Adrenal gland (tissue), 19 donors: ENCODE measurements around the gene ZFYVE21. TPM values are rescaled to one million over a fixed set of nuclear protein-coding genes. Genes with fewer than 3 reads are reported as not detected.
A peak's percentile ranks its signal among the peaks of the same experiment; 100 is the strongest.

Source experiments
- DNase-seq, 7 donors: peaks; one replicate each; pipeline ENCODE4 v3.0.0-alpha.2; 2019 to 2020
- H3K27ac ChIP-seq, 5 donors: fragments of 200-600 bp; sonication (generic) in 4 of 5; 1 replicate in 3 of 5; 2 replicates in 2 of 5; pipeline versions ENCODE4 v1.5.1 to v1.8.0; 2016 to 2020; ENCODE audit warnings: mild to moderate bottlenecking in 1 of 5
- H3K27me3 ChIP-seq: fragments of 200-600 bp; 2 replicates; pipeline ENCODE4 v1.8.0; 2021
- H3K36me3 ChIP-seq, 2 donors: fragments of 200-600 bp; replicated peaks in 1 of 2; 1 replicate in 1 of 2; 2 replicates in 1 of 2; pipeline versions ENCODE4 v1.5.1 to v1.8.0; 2018 to 2022
- H3K4me1 ChIP-seq, 2 donors: fragments of 200-600 bp; replicated peaks in 1 of 2; 1 replicate in 1 of 2; 2 replicates in 1 of 2; pipeline versions ENCODE4 v1.5.1 to v1.8.0; 2018 to 2021
- H3K4me3 ChIP-seq, 4 donors: fragments of 200-600 bp; sonication (generic) in 3 of 4; one replicate each; pipeline ENCODE4 v1.5.1; 2016 to 2018
- H3K9me3 ChIP-seq, 3 donors: fragments of 200-600 bp; sonication (generic) in 1 of 3; replicated peaks in 1 of 3; 1 replicate in 2 of 3; 2 replicates in 1 of 3; pipeline versions ENCODE4 v1.5.1 to v1.8.0; 2016 to 2021
- POLR2A ChIP-seq, 2 donors: fragments of 450-650 bp; IDR thresholded peaks; one replicate each; pipeline ENCODE4 v1.6.1; 2017; ENCODE audit warnings: antibody characterized with exemption in 2 of 2, mild to moderate bottlenecking in 2 of 2, moderate library complexity in 1 of 2
- WGBS, 4 donors: extraction: QIAGEN DNeasy Blood & Tissue Kit in 2 of 4; methylation state at CpG; one replicate each; pipeline versions ENCODE4 v1.1.5 to v1.1.7; 2013 to 2017; 5-methylcytosine and 5-hydroxymethylcytosine counted together
- intact Hi-C, 2 donors: fragments of 100-400 bp; cut with DNase I; formaldehyde crosslinking; loops; one replicate each; pipeline versions ENCODE4 v1.14.1 to v1.15.0; 2022 to 2023
- long read RNA-seq, 10 donors: library from polyadenylated mRNA in 3 of 10; unstranded in 2 of 10; stranded (forward) in 1 of 10; transcript quantifications; one replicate each; pipeline ENCODE4 v2.0.0 and lab custom pipeline, GENCODE V29; 2021 to 2026
- polyA plus RNA-seq, 3 donors: library from polyadenylated mRNA; stranded (reverse); fragments of 200-250 nt in 2 of 3; fragments of 350-450 nt in 1 of 3; fragmentation: Illumina TruSeq in 1 of 3; extraction: RNeasy Lipid Tissue Mini Kit (QIAGEN cat#74804) in 1 of 3; gene quantifications; one replicate each; pipeline ENCODE4 v1.2.3, GENCODE V29; 2013 to 2014
- total RNA-seq, 9 donors: library from RNA; depleted of rRNA in 4 of 9; stranded (reverse); fragments of >200 nt in 4 of 9; fragments of 120-200 nt in 1 of 9; fragmentation: NEBNext Ultra II Directional in 1 of 9; extraction: Animal tissue kit (Norgen Biotek cat#: 25700) in 1 of 9; gene quantifications; one replicate each; pipeline versions ENCODE4 v1.1.0 to v1.2.4, GENCODE V29; 2013 to 2023
- TF ChIP-seq, protein P1 (sequence below), 6 experiments: fragments of 450-650 bp in 4 of 6; fragments of 200-600 bp in 2 of 6; sonication (generic) in 1 of 6; IDR thresholded peaks; 1 replicate in 5 of 6; 2 replicates in 1 of 6; pipeline versions ENCODE4 v1.5.1 to v1.8.0; 2016 to 2021; ENCODE audit warnings: antibody characterized with exemption in 6 of 6, mild to moderate bottlenecking in 2 of 6, moderate library complexity in 1 of 6
- donor health status: healthy with polysubstance abuse.
- donor health status: Bipolar disorder and iron deficiency.
- donor health status: DM: yes; HTN: yes; CAD: no.
- donor health status: DM: no; HTN: no; CAD: no.
- donor health status: DM: no; HTN: no; CAD: no.
- donor health status: DM: yes; HTN: yes; CAD: no.

ZFYVE21 gene
- total RNA-seq (10 to 100 TPM; 20.9 to 71.4 (median 49.8) TPM), polyA plus RNA-seq (10 to 100 TPM; 21.9 to 41.4 (median 39.1) TPM)
- long read RNA-seq, donor 1, partial matches to known transcripts = 5 of 15 reads
- long read RNA-seq, donor 1, other reads (novel, unspliced or antisense) = 0 of 15 reads
- long read RNA-seq, donor 2, transcript ZFYVE21-202 (7 exons, 1,383 nt) = major isoform, 10 of 10 reads
- long read RNA-seq, donor 2, partial matches to known transcripts = 0 of 10 reads
- long read RNA-seq, donor 2, other reads (novel, unspliced or antisense) = 0 of 10 reads
- long read RNA-seq, donor 3, transcript ZFYVE21-202 (7 exons, 1,383 nt) = major isoform, 7 of 15 reads
- long read RNA-seq, donor 3, partial matches to known transcripts = 0 of 15 reads
- long read RNA-seq, donor 3, other reads (novel, unspliced or antisense) = 0 of 15 reads
- long read RNA-seq, donor 4, transcript ZFYVE21-202 (7 exons, 1,383 nt) = major isoform, 42 of 46 reads
- long read RNA-seq, donor 4, partial matches to known transcripts = 0 of 46 reads
- long read RNA-seq, donor 4, other reads (novel, unspliced or antisense) = 0 of 46 reads
- long read RNA-seq, donor 5, transcript ZFYVE21-201 (8 exons, 1,521 nt) = minor isoform, 6 of 85 reads
- long read RNA-seq, donor 5, transcript ZFYVE21-202 (7 exons, 1,383 nt) = major isoform, 74 of 85 reads
- long read RNA-seq, donor 5, partial matches to known transcripts = 1 of 85 reads
- long read RNA-seq, donor 5, other reads (novel, unspliced or antisense) = 3 of 85 reads
- long read RNA-seq, donor 6, transcript ZFYVE21-202 (7 exons, 1,383 nt) = major isoform, 35 of 38 reads
- long read RNA-seq, donor 6, partial matches to known transcripts = 0 of 38 reads
- long read RNA-seq, donor 6, other reads (novel, unspliced or antisense) = 1 of 38 reads
- long read RNA-seq, donor 7, transcript ZFYVE21-202 (7 exons, 1,383 nt) = major isoform, 6 of 10 reads
- long read RNA-seq, donor 7, partial matches to known transcripts = 0 of 10 reads
- long read RNA-seq, donor 7, other reads (novel, unspliced or antisense) = 0 of 10 reads
- long read RNA-seq, donor 8, transcript ZFYVE21-202 (7 exons, 1,383 nt) = major isoform, 10 of 16 reads
- long read RNA-seq, donor 8, partial matches to known transcripts = 0 of 16 reads
- long read RNA-seq, donor 8, other reads (novel, unspliced or antisense) = 0 of 16 reads
- long read RNA-seq, donor 9, transcript ZFYVE21-202 (7 exons, 1,383 nt) = major isoform, 9 of 18 reads
- long read RNA-seq, donor 9, partial matches to known transcripts = 9 of 18 reads
- long read RNA-seq, donor 9, other reads (novel, unspliced or antisense) = 0 of 18 reads
- long read RNA-seq, donor 10, transcript ZFYVE21-202 (7 exons, 1,383 nt) = major isoform, 12 of 13 reads
- long read RNA-seq, donor 10, partial matches to known transcripts = 0 of 13 reads
- long read RNA-seq, donor 10, other reads (novel, unspliced or antisense) = 0 of 13 reads

- Histone ChIP-seq H3K9me3 (no peaks in the 10 kb centered on the region), H3K27ac (peak within 1 kb of the TSS in 3 of 5 donors; percentile 72 to 93 (median 73)), H3K4me1 (peaks cover 5 to 18% of the 10 kb centered on the region in 2 donors), H3K36me3 (no peaks in the 10 kb centered on the region), H3K4me3 (peak within 1 kb of the TSS; percentile 25 to 99 (median 63)), H3K27me3 (no peaks in the 10 kb centered on the region)
- peak; percentile 99 to 100 (median 100) for DNase-seq
- intact Hi-C loops = no loop called here
- 0 to 1% (median 1%) methylated on average over 18 to 121 of the region's 121 CpGs for WGBS, 4 donors
- TF ChIP-seq, protein P1, sequence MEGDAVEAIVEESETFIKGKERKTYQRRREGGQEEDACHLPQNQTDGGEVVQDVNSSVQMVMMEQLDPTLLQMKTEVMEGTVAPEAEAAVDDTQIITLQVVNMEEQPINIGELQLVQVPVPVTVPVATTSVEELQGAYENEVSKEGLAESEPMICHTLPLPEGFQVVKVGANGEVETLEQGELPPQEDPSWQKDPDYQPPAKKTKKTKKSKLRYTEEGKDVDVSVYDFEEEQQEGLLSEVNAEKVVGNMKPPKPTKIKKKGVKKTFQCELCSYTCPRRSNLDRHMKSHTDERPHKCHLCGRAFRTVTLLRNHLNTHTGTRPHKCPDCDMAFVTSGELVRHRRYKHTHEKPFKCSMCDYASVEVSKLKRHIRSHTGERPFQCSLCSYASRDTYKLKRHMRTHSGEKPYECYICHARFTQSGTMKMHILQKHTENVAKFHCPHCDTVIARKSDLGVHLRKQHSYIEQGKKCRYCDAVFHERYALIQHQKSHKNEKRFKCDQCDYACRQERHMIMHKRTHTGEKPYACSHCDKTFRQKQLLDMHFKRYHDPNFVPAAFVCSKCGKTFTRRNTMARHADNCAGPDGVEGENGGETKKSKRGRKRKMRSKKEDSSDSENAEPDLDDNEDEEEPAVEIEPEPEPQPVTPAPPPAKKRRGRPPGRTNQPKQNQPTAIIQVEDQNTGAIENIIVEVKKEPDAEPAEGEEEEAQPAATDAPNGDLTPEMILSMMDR (IDR thresholded peaks at IDR 0.05) = no peak
- peak; percentile 61 to 75 for TF ChIP-seq POLR2A (IDR thresholded peaks at IDR 0.05)
Observed at GRCh38 chr14:103715052-103716000, at the start of gene ZFYVE21, which contains the start of gene XRCC3. TSS of gene ZFYVE21 (plus strand) at chr14:103715810. CDS start at chr14:103715842, 32 bp downstream. TSS of gene XRCC3 (minus strand) at chr14:103715451. CDS start at chr14:103711087, 4,364 bp downstream.

DNA sequence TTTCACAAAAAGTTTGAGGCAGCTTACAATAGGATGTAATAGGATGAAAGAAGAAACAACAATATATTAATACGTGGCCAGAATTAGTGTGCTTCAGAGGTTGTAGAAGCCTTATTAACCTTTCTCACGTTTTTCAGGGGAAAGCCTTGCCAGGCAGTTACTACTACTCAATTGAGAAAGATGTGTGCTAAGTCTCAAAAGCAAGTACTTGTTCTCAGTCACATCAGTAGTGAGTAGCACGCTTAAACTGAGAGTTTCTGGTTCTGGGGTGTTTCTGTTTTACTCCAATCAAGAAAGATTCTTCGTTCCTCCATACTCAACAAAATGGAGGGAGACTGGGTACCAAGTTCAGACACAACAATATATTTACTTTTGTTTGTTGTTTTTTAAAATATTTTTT, 47.9 kb upstream of the ZFYVE21 start:
- Histone ChIP-seq H3K27me3 (no peaks in the 10 kb centered on the region), H3K27ac (no peak overlapping the region), H3K9me3 (no peaks in the 10 kb centered on the region), H3K4me3 (no peak overlapping the region), H3K36me3 (peaks cover 0 to 74% of the 10 kb centered on the region in 2 donors), H3K4me1 (no peaks in the 10 kb centered on the region)
- WGBS, 4 donors = 81 to 94% (median 86%) methylated on average over 4 of the region's 4 CpGs
- DNase-seq = no peak
- TF ChIP-seq, protein P1 (IDR thresholded peaks at IDR 0.05) = no peak
- TF ChIP-seq POLR2A (IDR thresholded peaks at IDR 0.05) = no peak
- intact Hi-C loops = no loop called here

- 97 to 100% (median 98%) methylated on average over 3 of the region's 3 CpGs for WGBS, 4 donors
- H3K4me1 ChIP-seq = no peaks in the 10 kb centered on the region
- peaks cover 0 to 74% of the 10 kb centered on the region in 2 donors for H3K36me3 ChIP-seq
- no peak overlapping the region for H3K4me3 ChIP-seq
- TF ChIP-seq, protein P1 (IDR thresholded peaks at IDR 0.05) = no peak
- no peak for TF ChIP-seq POLR2A (IDR thresholded peaks at IDR 0.05)
- no peaks in the 10 kb centered on the region for H3K27me3 ChIP-seq
- no peak overlapping the region for H3K27ac ChIP-seq
- intact Hi-C loops = no loop called here
- DNase-seq = no peak
- H3K9me3 ChIP-seq = no peaks in the 10 kb centered on the region
Observed at GRCh38 chr14:103668117-103668516, 47.5 kb upstream of the ZFYVE21 start.
